ENCODE results near the gene ETF1.

Gene ETF1

GRCh38 chr5:138463419-138464007 is 79.5 kb downstream of the ETF1 start:
- no peak for DNase-seq (ENCODE audit: low spot score)

- DNase-seq (ENCODE audit: low spot score): no peak
Observed at GRCh38 chr5:138461343-138462125, 81.5 kb downstream of the ETF1 start.

DNA sequence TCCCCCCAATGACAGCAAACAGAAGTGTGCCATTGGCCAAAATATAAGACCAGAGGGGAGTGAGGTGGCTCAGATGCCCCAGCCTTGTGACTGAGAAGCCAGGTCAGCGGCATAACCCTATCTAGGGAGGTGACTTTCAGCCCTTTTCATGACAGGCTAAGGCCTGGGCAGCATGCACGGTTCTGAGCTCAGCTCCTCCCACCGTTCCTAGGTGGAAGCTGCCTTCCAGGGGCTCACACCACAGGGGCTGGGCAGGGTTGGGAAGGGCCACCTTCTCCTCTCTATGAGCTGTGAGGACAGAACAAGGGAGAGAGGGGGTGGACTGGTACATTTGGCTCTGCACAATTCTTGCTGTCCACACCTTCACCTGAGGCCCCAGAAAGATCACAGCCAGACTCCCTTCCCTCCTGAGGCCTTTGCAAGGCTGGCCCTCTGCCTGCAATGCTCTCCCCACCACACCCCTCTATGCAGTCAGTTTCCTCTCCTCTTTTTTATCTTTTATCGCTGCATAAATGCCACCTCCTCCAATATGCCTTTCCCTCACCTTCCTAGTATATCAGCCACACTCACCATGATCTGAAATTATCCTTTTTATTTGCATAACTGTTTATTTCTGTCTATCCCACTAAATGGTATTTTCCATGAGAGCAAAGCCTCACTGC is 82.9 kb downstream of the ETF1 start:
- DNase-seq (ENCODE audit: low spot score): no peak

DNA sequence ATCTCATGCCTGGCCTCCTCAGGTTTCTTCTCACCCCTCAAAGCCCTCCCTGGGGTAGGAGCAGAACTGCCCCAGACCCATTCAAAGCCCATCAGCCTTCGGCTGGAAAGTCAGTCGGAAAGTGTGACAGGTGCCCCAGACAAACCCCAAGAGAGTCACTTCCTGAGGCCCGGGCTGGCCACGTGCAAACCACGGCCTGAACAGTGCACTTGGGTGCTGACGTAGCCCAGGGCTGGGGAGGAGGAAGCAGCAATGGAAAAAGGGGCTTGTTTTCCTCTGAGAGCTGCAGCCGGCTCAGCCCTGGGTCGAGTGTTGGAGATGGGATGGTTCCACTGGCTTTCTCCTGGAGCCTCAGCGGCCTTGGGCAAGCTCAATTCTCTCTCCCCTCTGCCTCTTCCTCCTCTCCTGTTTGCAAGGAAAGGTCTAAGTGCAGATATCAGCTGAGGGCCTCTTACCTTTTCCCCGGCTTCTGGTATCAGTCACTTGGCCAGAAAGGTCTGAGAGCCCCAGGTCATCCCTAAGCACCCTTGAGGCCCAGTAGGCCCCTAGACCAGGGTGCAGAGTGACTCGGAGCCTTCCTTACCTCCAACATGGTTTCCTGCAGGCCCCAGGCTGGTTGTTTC is 83.6 kb downstream of the ETF1 start:
- DNase-seq (ENCODE audit: low spot score): no peak

DNA sequence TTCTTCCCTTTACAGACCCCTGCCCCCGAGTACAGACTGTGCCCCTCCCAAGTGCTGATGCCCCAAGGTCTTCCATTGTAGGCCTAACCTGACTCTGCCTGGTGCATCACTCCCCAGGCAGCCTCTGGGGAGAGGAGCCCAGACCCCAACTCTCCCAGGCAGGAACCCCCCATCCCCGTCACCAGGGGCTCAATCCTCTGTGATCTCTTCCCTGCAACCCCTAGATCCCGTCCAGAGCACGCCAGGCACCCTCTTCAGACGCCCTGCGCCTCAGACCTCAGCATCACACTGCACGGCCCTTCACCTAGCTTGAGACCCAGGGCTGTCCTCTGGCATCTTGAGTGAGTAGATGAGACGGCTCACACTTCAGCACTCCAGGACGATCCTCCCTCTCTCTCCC is 84.2 kb downstream of the ETF1 start:
- no peak for DNase-seq (ENCODE audit: low spot score)

DNA sequence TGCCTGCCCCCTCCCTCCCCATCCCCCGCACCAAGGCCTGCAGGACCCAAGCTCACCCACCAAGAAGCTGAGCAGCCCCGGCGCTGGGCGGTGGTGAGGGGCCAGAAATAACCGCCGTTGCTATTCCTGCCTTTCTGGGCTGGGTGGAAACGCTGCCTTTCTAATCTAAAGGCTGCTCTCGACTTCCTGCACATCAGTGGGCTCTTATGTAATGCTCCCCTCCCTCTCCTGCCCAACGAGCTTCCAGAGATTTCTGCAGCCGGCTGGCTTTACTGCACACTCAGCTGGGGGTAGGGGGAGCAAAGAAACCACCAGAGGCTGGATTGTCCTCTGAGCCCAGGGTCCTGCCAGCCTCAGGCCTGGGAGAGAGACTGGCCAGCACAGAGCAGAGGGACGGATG is 84.7 kb downstream of the ETF1 start:
- DNase-seq (ENCODE audit: low spot score): no peak

GRCh38 chr5:138457531-138458275 is 85.3 kb downstream of the ETF1 start:
- no peak for DNase-seq (ENCODE audit: low spot score)
